Stimulated activated CD4-positive, alpha-beta T cell treated with anti-CD3 and anti-CD28 coated beads, Interleukin-15, amount 100 ng/mL, for 1 hour (primary cell): ENCODE results near the gene PNPO.

Experiments used
- DNase-seq, 2 donors: peaks; one replicate each; pipeline ENCODE4 v3.0.0-alpha.2; 2020; ENCODE audit warnings: low read depth in 1 of 2, low spot score in 1 of 2

The PNPO gene

GRCh38 chr17:47949197-47949759, 7.9 kb downstream of the PNPO start:
- DNase-seq, result peak; percentile 59 to 69

- no peak for DNase-seq
Observed at GRCh38 chr17:47949946-47950345, 8.6 kb downstream of the PNPO start.

GRCh38 chr17:47950448-47950847, 9.1 kb downstream of the PNPO start:
- DNase-seq, result no peak

GRCh38 chr17:47952171-47953021, 11.0 kb downstream of the PNPO start:
- no peak for DNase-seq

- DNase-seq, result no peak
Observed at GRCh38 chr17:47953909-47954308, 12.5 kb downstream of the PNPO start.

GRCh38 chr17:47955497-47956461, 14.4 kb downstream of the PNPO start:
- no peak for DNase-seq

GRCh38 chr17:47956791-47957590, 15.6 kb downstream of the PNPO start:
- no peak for DNase-seq

GRCh38 chr17:47957591-47958490, 16.5 kb downstream of the PNPO start, which contains the start of gene PRR15L:
Gene PRR15L, minus strand, starts transcription at chr17:47957883. Its CDS starts 4,649 bp downstream, at chr17:47953234.
- DNase-seq, result no peak

GRCh38 chr17:47959825-47960655, 18.7 kb downstream of the PNPO start:
- DNase-seq, result no peak

GRCh38 chr17:47961406-47961805, 20.0 kb downstream of the PNPO start:
- no peak for DNase-seq

- no peak for DNase-seq
Observed at GRCh38 chr17:47962901-47963300, 21.5 kb downstream of the PNPO start.

- DNase-seq, result no peak
Observed at GRCh38 chr17:47964856-47965255, 23.5 kb downstream of the PNPO start.

- DNase-seq, result no peak
Observed at GRCh38 chr17:47966079-47966519, 24.7 kb downstream of the PNPO start.

GRCh38 chr17:47967607-47968252, 26.4 kb downstream of the PNPO start:
- DNase-seq, result no peak

GRCh38 chr17:47968836-47969235, 27.5 kb downstream of the PNPO start:
- DNase-seq, result no peak

GRCh38 chr17:47969930-47970724, 28.8 kb downstream of the PNPO start:
- DNase-seq, result no peak

GRCh38 chr17:47970725-47971499, 29.5 kb downstream of the PNPO start, which contains the start of gene CDK5RAP3:
Gene CDK5RAP3, plus strand, starts transcription at chr17:47971113. Its CDS starts 34 bp downstream, at chr17:47971147.
- peak; percentile 98 for DNase-seq
